ENCODE measurements around the gene SMARCAD1. TPM values are rescaled to one million over a fixed set of nuclear protein-coding genes. Genes with fewer than 3 reads are reported as not detected.

The SMARCAD1 gene
- total RNA-seq, 1 experiment from 2014 or later = 57.1 TPM

GRCh38 chr4:94302191-94302590 lies 94.5 kb downstream of the SMARCAD1 start:
- no peak overlapping the region for H3K14ac ChIP-seq (ENCODE audit: insufficient read depth, low read length)
- H2AK5ac ChIP-seq (ENCODE audit: insufficient read length, low read length) = no peak overlapping the region
- no peak overlapping the region for H2AFZ ChIP-seq (ENCODE audit: low read length)
- H3K36me3 Mint-ChIP-seq (ENCODE audit: insufficient read depth in 1 of 3, low read depth in 3 of 3) = no peaks in the 10 kb centered on the region
- no peak overlapping the region for H2BK20ac ChIP-seq (ENCODE audit: low read depth, low read length, poor library complexity, severe bottlenecking)
- no CpG with 5 or more reads among the region's 2 CpGs for WGBS (ENCODE audit: extremely low coverage, insufficient read length, low lambda C conversion rate)
- no peak overlapping the region for H2BK15ac ChIP-seq (ENCODE audit: low read depth, low read length)
- H2BK120ac ChIP-seq (ENCODE audit: low read depth, low read length, poor library complexity, severe bottlenecking) = no peak overlapping the region
- H3T11ph ChIP-seq (ENCODE audit: low read length) = no peak overlapping the region
- no peaks in the 10 kb centered on the region for H3K27me3 Mint-ChIP-seq (ENCODE audit: low read depth)
- H3K9me3 ChIP-seq (ENCODE audit: control insufficient read depth, low read depth, low read length) = no peaks in the 10 kb centered on the region
- H3K4me3 Mint-ChIP-seq = no peak overlapping the region
- no peak for DNase-seq
- H3K79me2 ChIP-seq (ENCODE audit: insufficient read depth, low read length) = no peaks in the 10 kb centered on the region
- H3K23me2 ChIP-seq (ENCODE audit: insufficient read length, low read depth, low read length, poor library complexity, severe bottlenecking) = no peaks in the 10 kb centered on the region
- H3K27ac Mint-ChIP-seq = no peak overlapping the region
- no peak overlapping the region for H2BK12ac ChIP-seq (ENCODE audit: insufficient read length, low read depth, low read length)
- H3K27me3 ChIP-seq (ENCODE audit: insufficient read depth, low read length) = no peaks in the 10 kb centered on the region
- no peak overlapping the region for H2BK5ac ChIP-seq (ENCODE audit: insufficient read length, low read length)
- no peak overlapping the region for H3K18ac ChIP-seq (ENCODE audit: insufficient read length, low read depth, low read length)
- no peak overlapping the region for H3K56ac ChIP-seq (ENCODE audit: insufficient read length, low read depth, low read length)
- H4K5ac ChIP-seq (ENCODE audit: insufficient read length, low read depth, low read length) = no peak overlapping the region
- peaks cover 0 to 4% of the 10 kb centered on the region in 2 experiments; a peak in 1 of 4 replicates for H3K4me1 Mint-ChIP-seq
- no peaks in the 10 kb centered on the region for H4K20me1 ChIP-seq (ENCODE audit: control insufficient read depth, insufficient read depth, insufficient read length)
- H3K9me3 Mint-ChIP-seq = no peaks in the 10 kb centered on the region; a peak in 1 of 5 replicates
- no peak overlapping the region for H4K8ac ChIP-seq (replicated peaks; ENCODE audit: insufficient read length, low read depth, low read length)
- no peak overlapping the region for H3K23ac ChIP-seq (ENCODE audit: insufficient read length, low read depth, low read length)
- no peak for TF ChIP-seq CTCF (conservative IDR thresholded peaks at IDR 0.05)
- no peak overlapping the region for H4K91ac ChIP-seq (ENCODE audit: insufficient read length, low read depth, low read length)
- H3K4me2 ChIP-seq (ENCODE audit: insufficient read depth, insufficient read length, low read length) = no peak overlapping the region
- H3K79me1 ChIP-seq (ENCODE audit: insufficient read depth, low read depth, low read length, poor library complexity, severe bottlenecking) = no peaks in the 10 kb centered on the region
- H3K27ac ChIP-seq (ENCODE audit: insufficient read length, low read depth, low read length) = no peak overlapping the region
- no peak overlapping the region for H3K9ac ChIP-seq (ENCODE audit: extremely low read depth, insufficient read length, low read length)
- H3K4me1 ChIP-seq (ENCODE audit: insufficient read depth, low read length) = no peaks in the 10 kb centered on the region; the same call in 1 of the 2 replicates
- no peak overlapping the region for H3K4ac ChIP-seq (ENCODE audit: low read depth, low read length)
